ENCODE results near the gene APOO.

APOO gene

DNA sequence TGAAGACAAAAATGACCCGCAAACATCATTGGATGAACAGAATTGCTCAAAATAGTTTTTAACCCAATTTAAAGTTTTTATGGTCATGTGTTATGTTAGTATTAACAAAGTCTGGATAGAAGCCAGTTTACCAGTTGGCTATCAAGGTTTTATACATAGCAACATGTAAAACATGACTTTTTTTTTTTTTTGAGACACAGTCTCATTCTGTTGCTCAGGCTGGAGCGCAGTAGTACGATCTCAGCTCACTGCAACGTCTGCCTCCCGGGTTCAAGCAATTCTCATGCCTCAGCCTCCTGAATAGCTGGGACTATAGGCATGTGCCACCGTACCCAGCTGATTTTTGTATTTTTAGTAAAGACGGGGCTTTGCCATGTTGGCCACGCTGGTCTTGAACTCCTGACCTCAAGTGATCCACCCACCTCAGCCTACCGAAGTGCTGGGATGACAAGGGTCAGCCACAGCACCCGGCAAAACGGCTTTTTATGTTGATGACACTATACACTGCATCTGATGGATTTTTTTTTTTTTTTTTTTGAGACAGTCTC, 121.4 kb downstream of the APOO start:
- DNase-seq, result no peak
- no peaks in the 10 kb centered on the region for H3K27me3 ChIP-seq
- H3K4me1 ChIP-seq, result no peaks in the 10 kb centered on the region
- no peak overlapping the region for H3K4me3 ChIP-seq (ENCODE audit: low read depth, low read length)
- TF ChIP-seq CTCF (IDR thresholded peaks at IDR 0.05; ENCODE audit: low read depth, low read length), result no peak
- no peaks in the 10 kb centered on the region for H3K36me3 ChIP-seq
- H3K9me3 ChIP-seq, result no peaks in the 10 kb centered on the region

- Histone ChIP-seq H3K36me3 (no peaks in the 10 kb centered on the region), H3K9me3 (no peaks in the 10 kb centered on the region), H3K4me1 (no peaks in the 10 kb centered on the region), H3K27me3 (no peaks in the 10 kb centered on the region), H3K4me3 (ENCODE audit: low read depth, low read length) (no peak overlapping the region)
- DNase-seq, result no peak
- TF ChIP-seq CTCF (IDR thresholded peaks at IDR 0.05; ENCODE audit: low read depth, low read length), result no peak
Measured at GRCh38 chrX:23785580-23785979, 122.2 kb downstream of the APOO start.

- no peaks in the 10 kb centered on the region for H3K27me3 ChIP-seq
- H3K36me3 ChIP-seq, result no peaks in the 10 kb centered on the region
- DNase-seq, result no peak
- no peak for TF ChIP-seq CTCF (IDR thresholded peaks at IDR 0.05; ENCODE audit: low read depth, low read length)
- H3K4me1 ChIP-seq, result no peaks in the 10 kb centered on the region
- H3K4me3 ChIP-seq (ENCODE audit: low read depth, low read length), result no peak overlapping the region
- H3K9me3 ChIP-seq, result no peaks in the 10 kb centered on the region
Measured at GRCh38 chrX:23784470-23785331, 123.0 kb downstream of the APOO start.

DNA sequence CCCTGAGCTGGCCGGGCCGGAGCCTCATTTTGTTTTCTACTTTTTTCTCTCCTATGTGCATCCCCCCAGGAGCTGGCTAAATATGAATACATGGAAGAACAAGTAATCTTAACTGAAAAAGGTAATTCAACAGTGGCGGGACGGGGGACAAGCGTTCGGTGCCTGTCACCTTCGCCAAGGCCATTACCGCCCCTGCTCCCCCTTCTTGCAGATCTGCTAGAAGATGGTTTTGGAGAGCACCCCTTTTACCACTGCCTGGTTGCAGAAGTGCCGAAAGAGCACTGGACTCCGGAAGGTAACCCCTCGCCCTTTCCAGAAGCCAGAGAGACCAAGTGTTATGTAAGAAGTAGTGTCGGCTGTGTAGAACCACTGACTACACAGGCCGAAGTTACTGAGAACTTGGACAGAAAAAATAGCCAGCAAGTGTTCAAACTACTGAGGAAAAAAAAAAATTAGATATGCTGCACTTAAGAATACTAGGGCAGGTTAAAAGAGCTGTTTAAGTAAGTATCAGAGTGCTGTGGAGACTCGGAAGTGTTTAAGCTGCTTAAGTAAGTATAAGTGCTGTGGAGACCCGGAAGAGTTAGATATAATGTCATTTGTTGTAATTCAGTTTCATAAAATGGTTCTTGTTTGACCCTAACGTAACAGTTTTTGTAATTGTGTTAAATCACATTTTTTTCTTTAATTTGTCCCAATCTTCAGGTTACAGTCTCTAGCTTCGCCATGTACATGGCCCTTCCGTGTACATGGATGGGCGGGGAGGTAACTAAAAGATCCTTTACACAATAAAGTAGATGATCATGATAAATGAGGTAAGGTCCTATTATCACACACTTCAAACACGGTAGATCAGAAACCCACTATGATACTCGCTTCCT, 123.9 kb downstream of the APOO start:
- Histone ChIP-seq H3K36me3 (no peaks in the 10 kb centered on the region), H3K4me3 (ENCODE audit: low read depth, low read length) (peak overlapping the region; percentile 81), H3K27me3 (no peaks in the 10 kb centered on the region), H3K4me1 (no peaks in the 10 kb centered on the region), H3K9me3 (no peaks in the 10 kb centered on the region)
- no peak for TF ChIP-seq CTCF (IDR thresholded peaks at IDR 0.05; ENCODE audit: low read depth, low read length)
- DNase-seq, result no peak
